Measurements from ENCODE around the gene ZNF598.

ZNF598 gene

GRCh38 chr16:1991588-1991947, 18.1 kb downstream of the ZNF598 start:
- DNase-seq (ENCODE audit: insufficient read length) (no peak), FAIRE-seq (no peak)
- TF ChIP-seq POLR2AphosphoS5 (IDR thresholded peaks at IDR 0.05; ENCODE audit: low read depth, low read length) (no peak), POLR2A (IDR thresholded peaks at IDR 0.05; ENCODE audit: low read depth, low read length) (no peak), TAF1 (IDR thresholded peaks at IDR 0.05; ENCODE audit: borderline replicate concordance, low read depth, low read length) (no peak)

GRCh38 chr16:1991135-1991551, 18.5 kb downstream of the ZNF598 start:
- TF ChIP-seq POLR2AphosphoS5 (IDR thresholded peaks at IDR 0.05; ENCODE audit: low read depth, low read length) (no peak), TAF1 (IDR thresholded peaks at IDR 0.05; ENCODE audit: borderline replicate concordance, low read depth, low read length) (no peak), POLR2A (IDR thresholded peaks at IDR 0.05; ENCODE audit: low read depth, low read length) (peak; percentile 31; the same call in 1 of the 2 replicates)
- peak; percentile 83 for FAIRE-seq
- DNase-seq (ENCODE audit: insufficient read length), result no peak

- DNase-seq (ENCODE audit: insufficient read length) (no peak), FAIRE-seq (peak; percentile 51)
- TF ChIP-seq POLR2AphosphoS5 (IDR thresholded peaks at IDR 0.05; ENCODE audit: low read depth, low read length) (no peak), POLR2A (IDR thresholded peaks at IDR 0.05; ENCODE audit: low read depth, low read length) (peak; percentile 7; the same call in 1 of the 2 replicates)
Observed at GRCh38 chr16:1990351-1991134, 19.1 kb downstream of the ZNF598 start.

- FAIRE-seq (no peak), DNase-seq (ENCODE audit: insufficient read length) (no peak)
- TF ChIP-seq TAF1 (IDR thresholded peaks at IDR 0.05; ENCODE audit: borderline replicate concordance, low read depth, low read length) (no peak), POLR2AphosphoS5 (IDR thresholded peaks at IDR 0.05; ENCODE audit: low read depth, low read length) (no peak)
Observed at GRCh38 chr16:1990101-1990350, 19.6 kb downstream of the ZNF598 start.

GRCh38 chr16:1989209-1990100, 20.2 kb downstream of the ZNF598 start, which contains the start of gene SYNGR3:
Gene SYNGR3, plus strand, starts transcription at chr16:1989970. Its CDS starts 133 bp downstream, at chr16:1990103.
- DNase-seq (ENCODE audit: insufficient read length) (no peak), FAIRE-seq (peak; percentile 79)
- TF ChIP-seq POLR2AphosphoS5 (IDR thresholded peaks at IDR 0.05; ENCODE audit: low read depth, low read length), result no peak
- no peak for TF ChIP-seq POLR2A (IDR thresholded peaks at IDR 0.05; ENCODE audit: low read depth, low read length)
- TF ChIP-seq TAF1 (IDR thresholded peaks at IDR 0.05; ENCODE audit: borderline replicate concordance, low read depth, low read length), result no peak

GRCh38 chr16:1987198-1987597, 22.4 kb downstream of the ZNF598 start:
- no peak for FAIRE-seq
- TF ChIP-seq POLR2A (IDR thresholded peaks at IDR 0.05; ENCODE audit: low read depth, low read length), result no peak
- TF ChIP-seq TAF1 (IDR thresholded peaks at IDR 0.05; ENCODE audit: borderline replicate concordance, low read depth, low read length), result no peak
- no peak for TF ChIP-seq POLR2AphosphoS5 (IDR thresholded peaks at IDR 0.05; ENCODE audit: low read depth, low read length)
- DNase-seq (ENCODE audit: insufficient read length), result no peak

- TF ChIP-seq POLR2AphosphoS5 (IDR thresholded peaks at IDR 0.05; ENCODE audit: low read depth, low read length) (no peak), TAF1 (IDR thresholded peaks at IDR 0.05; ENCODE audit: borderline replicate concordance, low read depth, low read length) (no peak), POLR2A (IDR thresholded peaks at IDR 0.05; ENCODE audit: low read depth, low read length) (no peak)
- FAIRE-seq, result no peak
- no peak for DNase-seq (ENCODE audit: insufficient read length)
Observed at GRCh38 chr16:1985466-1986150, 24.0 kb downstream of the ZNF598 start.

- FAIRE-seq (peak; percentile 44), DNase-seq (ENCODE audit: insufficient read length) (no peak)
- no peak; the same call in 1 of the 2 replicates for TF ChIP-seq POLR2AphosphoS5 (IDR thresholded peaks at IDR 0.05; ENCODE audit: low read depth, low read length)
Observed at GRCh38 chr16:1984347-1985225, 25.0 kb downstream of the ZNF598 start.

- TF ChIP-seq POLR2A (IDR thresholded peaks at IDR 0.05; ENCODE audit: low read depth, low read length), result peak; percentile 90
- TF ChIP-seq POLR2AphosphoS5 (IDR thresholded peaks at IDR 0.05; ENCODE audit: low read depth, low read length), result peak; percentile 59
- peak; percentile 67; the same call in 1 of the 2 replicates for TF ChIP-seq TAF1 (IDR thresholded peaks at IDR 0.05; ENCODE audit: borderline replicate concordance, low read depth, low read length)
- FAIRE-seq (peak; percentile 93), DNase-seq (ENCODE audit: insufficient read length) (peak; percentile 99)
Observed at GRCh38 chr16:1983544-1984346, 25.9 kb downstream of the ZNF598 start, which contains the start of gene GFER. Gene GFER, plus strand, starts transcription at chr16:1984193. Its CDS starts 26 bp downstream, at chr16:1984219.

GRCh38 chr16:1982991-1983543, 26.6 kb downstream of the ZNF598 start:
- no peak for DNase-seq (ENCODE audit: insufficient read length)
- TF ChIP-seq TAF1 (IDR thresholded peaks at IDR 0.05; ENCODE audit: borderline replicate concordance, low read depth, low read length) (no peak), POLR2A (IDR thresholded peaks at IDR 0.05; ENCODE audit: low read depth, low read length) (no peak), POLR2AphosphoS5 (IDR thresholded peaks at IDR 0.05; ENCODE audit: low read depth, low read length) (no peak)
- FAIRE-seq, result peak; percentile 30
